Mucosa of descending colon (tissue), 3 donors: ENCODE measurements around the gene THOC5. TPM values are rescaled to one million over a fixed set of nuclear protein-coding genes. Genes with fewer than 3 reads are reported as not detected.
A peak's percentile ranks its signal among the peaks of the same experiment; 100 is the strongest.

Source experiments
- ATAC-seq: fragments of 200-7000 bp; cut with Tn5 transposase; one replicate; pipeline ENCODE4 v1.9.1; 2020; ENCODE audit warnings: mild to moderate bottlenecking, moderate library complexity
- DNase-seq, 3 donors: peaks; one replicate each; pipeline ENCODE4 v3.0.0-alpha.2; 2020
- H3K36me3 ChIP-seq: fragments of 200-600 bp; one replicate; pipeline ENCODE4 v1.8.0; 2021; ENCODE audit warnings: low read depth, mild to moderate bottlenecking
- H3K4me1 ChIP-seq: fragments of 200-600 bp; one replicate; pipeline ENCODE4 v1.8.0; 2021; ENCODE audit warnings: low read depth, mild to moderate bottlenecking
- H3K4me3 ChIP-seq: fragments of 200-600 bp; one replicate; pipeline ENCODE4 v1.8.0; 2021; ENCODE audit warnings: mild to moderate bottlenecking
- H3K9me3 ChIP-seq: fragments of 200-600 bp; one replicate; pipeline ENCODE4 v1.8.0; 2021; ENCODE audit warnings: mild to moderate bottlenecking
- intact Hi-C, 2 donors: fragments of 100-400 bp; cut with DNase I in 1 of 2; cut with micrococcal nuclease in 1 of 2; formaldehyde crosslinking; loops; one replicate each; pipeline versions ENCODE4 v1.11.0 to v1.11.1; 2022; cut with DNase I, micrococcal nuclease
- total RNA-seq, 3 donors: library from RNA; stranded (reverse); fragmentation: NEBNext Ultra II Directional in 2 of 3; extraction: Animal tissue kit (Norgen Biotek cat#: 25700) in 2 of 3; gene quantifications; one replicate each; pipeline versions ENCODE4 v1.2.1 to v1.2.4, GENCODE V29; 2021 to 2023
- TF ChIP-seq, protein P1 (sequence below): fragments of 200-600 bp; IDR thresholded peaks from one replicate; pipeline ENCODE4 v1.8.0; 2022; ENCODE audit warnings: antibody characterized with exemption, mild to moderate bottlenecking
- donor health status: DM: no; HTN: no; CAD: no; lungs with moderate emphysema.
- donor health status: DM: no; HTN: no; CAD: no.
- donor health status: DM: no; HTN: yes; CAD: no.

Gene THOC5
- total RNA-seq, 3 donors from 2014 or later: 26.6 to 70.5 (median 27.3) TPM

DNA sequence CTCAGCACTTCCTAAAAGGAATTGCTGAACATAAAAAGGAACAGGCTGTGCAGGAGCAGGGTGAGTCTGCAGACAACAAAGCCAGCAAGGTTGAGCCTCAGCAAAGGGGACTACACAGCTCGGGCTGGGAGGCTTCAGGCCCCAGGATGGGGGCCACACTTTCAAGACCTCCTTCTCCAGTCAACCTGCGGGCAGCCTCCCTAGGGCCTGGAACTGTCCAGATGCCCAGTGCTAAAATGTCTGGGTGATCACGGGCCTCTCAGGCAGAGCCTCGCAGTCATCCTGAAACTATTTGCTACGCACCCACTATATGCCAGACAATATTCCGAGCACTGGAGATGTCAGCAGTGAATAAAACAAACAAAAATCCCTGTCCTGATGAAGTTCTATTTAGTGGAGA is 77.4 kb downstream of the THOC5 start:
- intact Hi-C loops: no loop called here
- no peaks in the 10 kb centered on the region for H3K36me3 ChIP-seq
- TF ChIP-seq, protein P1, sequence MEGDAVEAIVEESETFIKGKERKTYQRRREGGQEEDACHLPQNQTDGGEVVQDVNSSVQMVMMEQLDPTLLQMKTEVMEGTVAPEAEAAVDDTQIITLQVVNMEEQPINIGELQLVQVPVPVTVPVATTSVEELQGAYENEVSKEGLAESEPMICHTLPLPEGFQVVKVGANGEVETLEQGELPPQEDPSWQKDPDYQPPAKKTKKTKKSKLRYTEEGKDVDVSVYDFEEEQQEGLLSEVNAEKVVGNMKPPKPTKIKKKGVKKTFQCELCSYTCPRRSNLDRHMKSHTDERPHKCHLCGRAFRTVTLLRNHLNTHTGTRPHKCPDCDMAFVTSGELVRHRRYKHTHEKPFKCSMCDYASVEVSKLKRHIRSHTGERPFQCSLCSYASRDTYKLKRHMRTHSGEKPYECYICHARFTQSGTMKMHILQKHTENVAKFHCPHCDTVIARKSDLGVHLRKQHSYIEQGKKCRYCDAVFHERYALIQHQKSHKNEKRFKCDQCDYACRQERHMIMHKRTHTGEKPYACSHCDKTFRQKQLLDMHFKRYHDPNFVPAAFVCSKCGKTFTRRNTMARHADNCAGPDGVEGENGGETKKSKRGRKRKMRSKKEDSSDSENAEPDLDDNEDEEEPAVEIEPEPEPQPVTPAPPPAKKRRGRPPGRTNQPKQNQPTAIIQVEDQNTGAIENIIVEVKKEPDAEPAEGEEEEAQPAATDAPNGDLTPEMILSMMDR: no peak
- DNase-seq (no peak), ATAC-seq (no peak)
- H3K9me3 ChIP-seq: no peaks in the 10 kb centered on the region
- no peak overlapping the region for H3K4me3 ChIP-seq
- H3K4me1 ChIP-seq: peaks cover 9% of the 10 kb centered on the region

DNA sequence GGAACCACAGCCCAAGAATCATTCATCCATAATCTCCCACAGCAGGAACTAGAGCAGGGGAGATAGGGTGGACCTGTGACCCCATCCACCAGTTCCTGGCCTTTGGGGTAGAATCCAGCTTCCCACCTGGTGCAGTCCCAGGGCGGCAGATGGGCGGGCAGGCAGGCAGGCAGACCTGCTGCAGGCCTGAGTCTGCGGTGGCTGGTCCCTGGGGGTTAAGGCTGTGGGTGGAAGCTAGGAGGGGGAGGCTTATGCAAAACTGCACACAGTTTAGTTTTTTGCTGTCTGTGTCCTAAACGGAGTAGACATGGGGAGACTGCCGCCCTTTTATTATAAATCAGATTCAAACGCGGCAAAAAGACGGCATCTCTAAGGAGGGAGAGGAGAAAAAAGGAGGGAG is 78.0 kb downstream of the THOC5 start:
- intact Hi-C loops: no loop called here
- no peak for ATAC-seq
- TF ChIP-seq, protein P1: no peak

DNA sequence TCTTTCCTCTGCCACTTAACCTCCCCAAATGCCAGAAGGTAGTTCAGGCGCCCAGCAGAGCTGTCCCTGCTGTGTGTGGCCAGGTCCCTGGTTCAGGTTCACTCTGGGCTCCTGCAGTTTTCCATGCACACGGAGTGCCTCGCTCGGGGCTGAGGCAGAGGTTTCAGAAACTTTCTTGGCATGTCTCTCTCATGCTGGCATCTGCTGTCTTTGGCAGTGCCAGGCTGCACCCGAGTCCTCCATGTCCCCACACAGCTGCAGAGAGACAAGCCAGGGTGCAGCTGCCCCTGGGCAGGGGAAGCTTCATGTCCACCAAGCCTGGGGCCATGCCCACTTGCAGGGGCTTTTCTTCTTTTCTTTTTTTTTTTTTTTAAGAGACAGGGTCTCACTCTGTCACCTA is 80.6 kb downstream of the THOC5 start:
- TF ChIP-seq, protein P1: no peak
- Histone ChIP-seq H3K36me3 (no peaks in the 10 kb centered on the region), H3K4me1 (no peaks in the 10 kb centered on the region), H3K9me3 (no peaks in the 10 kb centered on the region), H3K4me3 (no peak overlapping the region)
- intact Hi-C loops: no loop called here
- no peak for DNase-seq
- no peak for ATAC-seq

More for the DNA sequence above, 78.0 kb downstream of the THOC5 start:
- no peaks in the 10 kb centered on the region for H3K9me3 ChIP-seq
- no peak for DNase-seq
- H3K4me1 ChIP-seq: peaks cover 9% of the 10 kb centered on the region
- no peaks in the 10 kb centered on the region for H3K36me3 ChIP-seq
- no peak overlapping the region for H3K4me3 ChIP-seq

DNA sequence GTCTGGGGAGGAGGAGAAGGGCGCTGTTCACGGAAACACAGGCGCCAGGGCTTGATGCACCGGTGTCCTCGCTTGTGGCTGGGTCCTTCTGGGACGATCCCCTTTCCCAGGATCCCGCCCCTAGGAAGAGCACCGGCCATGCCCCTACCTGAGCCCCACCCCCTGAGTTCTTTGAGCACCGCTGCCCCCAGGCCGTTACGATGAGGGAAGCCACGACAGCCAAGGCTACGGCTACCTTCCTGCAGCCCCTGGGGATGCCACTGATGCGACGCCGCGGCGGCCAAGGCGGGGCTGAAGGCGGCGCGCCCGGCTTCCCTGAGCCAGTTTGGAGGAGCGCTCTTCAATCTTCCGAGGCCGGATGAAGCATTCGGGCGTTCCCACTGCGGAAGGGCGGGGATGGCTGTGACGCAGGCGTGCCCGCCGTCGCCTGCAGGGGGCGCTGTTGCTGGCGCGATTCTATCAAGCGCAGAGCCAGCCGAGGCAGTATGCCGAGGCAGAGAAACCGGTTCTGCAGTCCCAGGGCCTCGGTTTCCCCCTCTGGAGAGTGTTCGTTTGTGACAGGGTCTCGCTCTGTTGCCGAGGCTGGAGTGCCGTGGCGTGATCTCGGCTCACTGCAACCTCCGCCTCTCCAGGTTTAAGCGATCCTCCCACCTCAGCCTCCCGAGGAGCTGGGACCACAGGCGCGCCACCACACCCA is 83.2 kb downstream of the THOC5 start:
- Histone ChIP-seq H3K4me1 (no peaks in the 10 kb centered on the region), H3K9me3 (no peaks in the 10 kb centered on the region), H3K4me3 (no peak overlapping the region), H3K36me3 (no peaks in the 10 kb centered on the region)
- ATAC-seq: peak; percentile 98
- TF ChIP-seq, protein P1: peak; percentile 72
- intact Hi-C loops: no loop called here
- peak; percentile 70 to 81 (median 75) for DNase-seq

DNA sequence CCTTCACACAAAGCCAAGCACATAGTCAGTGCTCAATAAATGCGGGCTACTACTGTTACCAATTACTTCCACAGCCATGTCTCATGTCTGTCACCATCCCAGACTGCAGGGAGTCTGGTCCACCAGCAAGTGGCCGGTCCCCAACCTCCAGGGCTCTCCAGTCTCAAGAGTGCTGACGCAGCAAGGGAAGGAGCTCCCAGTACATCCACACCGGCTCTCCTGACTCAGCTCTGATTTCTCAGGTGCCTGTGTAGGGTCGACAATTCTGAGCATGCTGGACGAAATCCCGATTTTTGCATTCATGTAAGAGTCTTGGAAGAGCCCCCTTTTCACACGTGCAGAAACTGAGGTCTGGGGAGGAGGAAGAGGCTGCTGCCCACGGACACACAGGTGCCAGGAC is 83.8 kb downstream of the THOC5 start:
- Histone ChIP-seq H3K36me3 (no peaks in the 10 kb centered on the region), H3K9me3 (no peaks in the 10 kb centered on the region), H3K4me3 (no peak overlapping the region), H3K4me1 (no peaks in the 10 kb centered on the region)
- TF ChIP-seq, protein P1: no peak
- no peak for DNase-seq
- peak; percentile 7 for ATAC-seq
- intact Hi-C loops: no loop called here

DNA sequence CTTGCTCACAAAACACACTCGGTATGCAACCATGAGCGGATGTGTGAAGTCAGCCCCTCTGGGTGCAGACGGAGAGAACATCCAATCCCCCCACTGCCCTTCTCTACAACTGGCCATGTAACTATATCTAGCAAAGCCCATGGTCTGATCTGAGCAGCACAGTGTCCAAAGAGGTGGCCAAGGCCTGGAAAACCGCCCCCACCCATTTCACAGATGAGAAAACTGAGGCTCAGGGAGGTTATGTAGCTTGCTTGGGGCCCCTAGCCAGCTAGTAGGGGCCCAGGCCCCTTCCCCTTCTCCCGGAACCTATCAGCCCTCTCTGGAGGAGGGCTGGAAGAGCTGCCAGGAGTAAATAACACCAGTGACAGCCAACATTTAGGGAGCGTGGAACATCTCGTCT is 89.0 kb downstream of the THOC5 start:
- TF ChIP-seq, protein P1: no peak
- DNase-seq (no peak), ATAC-seq (no peak)
- Histone ChIP-seq H3K4me1 (no peaks in the 10 kb centered on the region), H3K9me3 (no peaks in the 10 kb centered on the region), H3K4me3 (no peak overlapping the region), H3K36me3 (no peaks in the 10 kb centered on the region)
- intact Hi-C loops: no loop called here
